A549 (cell line): Measurements from ENCODE around the gene EBP. TPM values are rescaled to one million over a fixed set of nuclear protein-coding genes. Genes with fewer than 3 reads are reported as not detected.

Source experiments
- ATAC-seq, 2 experiments: fragments of 200-7000 bp in 1 of 2; fragments of >200 bp in 1 of 2; cut with Nextera tagmentation in 1 of 2; cut with Tn5 transposase in 1 of 2; 3 replicates each; pipeline versions ENCODE4 v1.8.0 to v1.9.1; 2018 to 2020; ENCODE audit warnings: mild to moderate bottlenecking in 1 of 2, moderate library complexity in 1 of 2
- CTCF ChIA-PET: fragments of 300-600 bp; sonication (Branson Sonifier 250); formaldehyde crosslinking; extraction: SDS; loops from one replicate; lab custom pipeline; 2021; ENCODE audit warnings: antibody characterized with exemption, inconsistent platforms; lab: Yijun Ruan, JAX
- POLR2A ChIA-PET: fragments of 350-600 bp; formaldehyde crosslinking; extraction: SDS; loops from one replicate; lab custom pipeline; 2021; ENCODE audit warnings: antibody characterized with exemption, inconsistent platforms; lab: Yijun Ruan, JAX
- DNase-seq, 2 experiments: peaks; one replicate each; pipeline versions ENCODE4 v3.0.0 to v3.0.0-alpha.2; 2011 to 2016; ENCODE audit warnings: low read depth in 1 of 2, low spot score in 1 of 2
- FAIRE-seq: peaks from 2 replicates; lab custom pipeline; 2011; peaks lifted over from hg19 to GRCh38; lab: Jason Lieb, UNC
- H3K27ac ChIP-seq, 2 experiments: fragments of >200 bp; sonication (Bioruptor Twin); formaldehyde crosslinking; 3 replicates each; pipeline ENCODE4 v1.5.1; 2016 to 2017
- H3K4me1 ChIP-seq: fragments of >200 bp; sonication (Bioruptor Twin); formaldehyde crosslinking; 3 replicates; pipeline ENCODE4 v1.6.1; 2016
- H3K4me2 ChIP-seq: fragments of >200 bp; sonication (Bioruptor Twin); formaldehyde crosslinking; 3 replicates; pipeline ENCODE4 v1.6.1; 2016
- H3K4me3 ChIP-seq: fragments of >200 bp; sonication (Bioruptor Twin); formaldehyde crosslinking; 3 replicates; pipeline ENCODE4 v1.5.1; 2016
- H3K9me3 ChIP-seq: fragments of >200 bp; sonication (Bioruptor Twin); formaldehyde crosslinking; 3 replicates; pipeline ENCODE4 v1.6.1; 2016
- BHLHE40 ChIP-seq: IDR thresholded peaks from 2 replicates; pipeline ENCODE4 v1.6.1; 2012; ENCODE audit warnings: low read depth, low read length, inconsistent platforms
- CBX2 ChIP-seq: fragments of 200-600 bp; sonication (generic); IDR thresholded peaks from 2 replicates; pipeline ENCODE4 v1.6.1; 2016; ENCODE audit warnings: low read depth, mild to moderate bottlenecking, borderline replicate concordance
- CBX8 ChIP-seq: fragments of 200-600 bp; sonication (generic); IDR thresholded peaks from 2 replicates; pipeline ENCODE4 v1.6.1; 2016
- CTCF ChIP-seq: fragments of >200 bp; sonication (Bioruptor Twin); formaldehyde crosslinking; IDR thresholded peaks from 3 replicates; pipeline ENCODE4 v1.5.1; 2016
- EP300 ChIP-seq, 2 experiments: fragments of >200 bp; sonication (Bioruptor Twin); formaldehyde crosslinking; IDR thresholded peaks; 2 replicates in 1 of 2; 3 replicates in 1 of 2; pipeline ENCODE4 v1.6.1; 2016 to 2017
- ESRRA ChIP-seq: fragments of 150-350 bp; IDR thresholded peaks from 2 replicates; pipeline ENCODE4 v1.6.1; 2014; ENCODE audit warnings: mild to moderate bottlenecking, low read length, borderline replicate concordance
- FOSL2 ChIP-seq, 2 experiments: fragments of 450-650 bp in 1 of 2; fragments of >200 bp in 1 of 2; sonication (Bioruptor Twin) in 1 of 2; formaldehyde crosslinking; IDR thresholded peaks; 2 replicates each; pipeline versions ENCODE4 v1.5.0 to v1.6.1; 2016 to 2020; ENCODE audit warnings: mild to moderate bottlenecking in 1 of 2, moderate library complexity in 1 of 2
- FOXS1 ChIP-seq: fragments of 250-450 bp; sonication (Bioruptor Pico); IDR thresholded peaks from 2 replicates; pipeline ENCODE4 v1.5.0; 2020; ENCODE audit warnings: mild to moderate bottlenecking, moderate library complexity
- GATA3 ChIP-seq: IDR thresholded peaks from 2 replicates; pipeline ENCODE4 v1.6.1; 2012; ENCODE audit warnings: borderline replicate concordance
- HDAC2 ChIP-seq: fragments of 200-600 bp; sonication (generic); IDR thresholded peaks from 2 replicates; pipeline ENCODE4 v1.6.1; 2016
- HMGXB4 ChIP-seq: fragments of 250-450 bp; sonication (Bioruptor Pico); IDR thresholded peaks from 2 replicates; pipeline ENCODE4 v1.5.0; 2021; ENCODE audit warnings: mild to moderate bottlenecking, moderate library complexity, borderline replicate concordance
- HOXA7 ChIP-seq: fragments of 250-450 bp; sonication (Bioruptor Pico); IDR thresholded peaks from 2 replicates; pipeline ENCODE4 v1.5.0; 2020; ENCODE audit warnings: mild to moderate bottlenecking, moderate library complexity
- HOXB13 ChIP-seq: fragments of 250-450 bp; sonication (Bioruptor Pico); IDR thresholded peaks from 2 replicates; pipeline ENCODE4 v1.5.0; 2020; ENCODE audit warnings: low read depth, mild to moderate bottlenecking, moderate library complexity
- KDM1A ChIP-seq: fragments of 200-600 bp; sonication (generic); IDR thresholded peaks from 2 replicates; pipeline ENCODE4 v1.6.1; 2016; ENCODE audit warnings: low read depth, mild to moderate bottlenecking
- MAFK ChIP-seq: fragments of 450-650 bp; IDR thresholded peaks from 2 replicates; pipeline ENCODE4 v1.6.1; 2014; ENCODE audit not compliant: partially characterized antibody
- MAX ChIP-seq: IDR thresholded peaks from 2 replicates; pipeline ENCODE4 v1.6.1; 2012
- MAZ ChIP-seq: fragments of 150-350 bp; IDR thresholded peaks from 2 replicates; pipeline ENCODE4 v1.6.1; 2014; ENCODE audit warnings: antibody characterized with exemption, low read depth, low read length, borderline replicate concordance
- MYC ChIP-seq: IDR thresholded peaks from 2 replicates; pipeline ENCODE4 v1.6.1; 2012; ENCODE audit warnings: mild to moderate bottlenecking, inconsistent platforms, low read length, improper control_type of control experiment, borderline replicate concordance
- NFE2L2 ChIP-seq: fragments of 150-350 bp; conservative IDR thresholded peaks from 2 replicates; pipeline ENCODE4 v1.6.1; 2014; ENCODE audit warnings: low read length
- NPAS2 ChIP-seq: fragments of 250-450 bp; sonication (Bioruptor Pico); IDR thresholded peaks from 2 replicates; pipeline ENCODE4 v1.8.0; 2022; ENCODE audit warnings: mild to moderate bottlenecking, moderate library complexity, borderline replicate concordance
- POLR2A ChIP-seq: IDR thresholded peaks from 2 replicates; pipeline ENCODE4 v1.6.1; 2012; ENCODE audit warnings: mild to moderate bottlenecking, low read length
- POLR2AphosphoS2 ChIP-seq: conservative IDR thresholded peaks from 2 replicates; pipeline ENCODE4 v1.6.1; 2012; ENCODE audit warnings: low read length, improper control_type of control experiment, inconsistent platforms
- RFX5 ChIP-seq: fragments of 450-650 bp; IDR thresholded peaks from 2 replicates; pipeline ENCODE4 v1.7.1; 2014; ENCODE audit warnings: antibody characterized with exemption, mild to moderate bottlenecking, moderate library complexity
- SMC3 ChIP-seq: fragments of >200 bp; sonication (Bioruptor Twin); formaldehyde crosslinking; IDR thresholded peaks from 3 replicates; pipeline ENCODE4 v1.6.1; 2018; ENCODE audit warnings: inconsistent platforms
- TFCP2L1 ChIP-seq: fragments of 250-450 bp; sonication (Bioruptor Pico); IDR thresholded peaks from 2 replicates; pipeline ENCODE4 v1.5.0; 2021; ENCODE audit warnings: mild to moderate bottlenecking
- ZC3H11A ChIP-seq: fragments of 450-650 bp; IDR thresholded peaks from 2 replicates; pipeline ENCODE4 v1.6.1; 2014; ENCODE audit warnings: antibody characterized with exemption, mild to moderate bottlenecking
- ZSCAN20 ChIP-seq: fragments of 250-450 bp; sonication (Bioruptor Pico); IDR thresholded peaks from 2 replicates; pipeline ENCODE4 v1.8.0; 2022; ENCODE audit warnings: mild to moderate bottlenecking, moderate library complexity
- WGBS: methylation state at CpG from one replicate; pipeline ENCODE4 v1.1.6; 2017; ENCODE audit errors: missing lambda C conversion rate; 5-methylcytosine and 5-hydroxymethylcytosine counted together
- polyA plus RNA-seq, 4 experiments: library from polyadenylated mRNA; depleted of rRNA in 3 of 4; stranded (reverse); fragments of >200 nt; fragmentation: RNase III in 1 of 4; extraction: RNeasy Plus Mini Kit Qiagen cat#74134 plus additional on column Dnase treatment in 1 of 4; gene quantifications; 2 replicates in 3 of 4; 3 replicates in 1 of 4; pipeline ENCODE4 v1.2.3, GENCODE V29; 2011 to 2017

The EBP gene
- polyA plus RNA-seq, 2 of the 4 experiments (the other 2 are of a cell fraction), result 82.9 to 159 TPM

- ChIA-PET POLR2A (interaction anchor here (2.0 kb wide), 1 partner anchor 9 kb away, joined by 5 read pairs; the partner anchor contains the start of gene TBC1D25), CTCF (no interaction called here)
- DNase-seq, result no peak
- no peak for ATAC-seq
- peak overlapping the region; percentile 47; the same call in 2 of the 3 replicates for H3K4me2 ChIP-seq
- WGBS, result 72% methylated on average over 3 of the region's 3 CpGs
- FAIRE-seq, result peak; percentile 32
- no peak for TF ChIP-seq MAX
- TF ChIP-seq CTCF, result no peak
- no peak for TF ChIP-seq HOXA7 (CRISPR knock-in tag)
- TF ChIP-seq RFX5, result no peak
- TF ChIP-seq NPAS2, result no peak
- no peak for TF ChIP-seq CBX8
- TF ChIP-seq MAZ, result no peak
- TF ChIP-seq CBX2, result no peak
- TF ChIP-seq POLR2A, result no peak
- TF ChIP-seq ZSCAN20, result no peak
- TF ChIP-seq ZC3H11A, result no peak
- no peak for TF ChIP-seq GATA3
- TF ChIP-seq HOXB13 (CRISPR knock-in tag), result no peak
- H3K27ac ChIP-seq, result peak overlapping the region; percentile 69 to 80; a peak in 5 of 6 replicates
- H3K9me3 ChIP-seq, result no peaks in the 10 kb centered on the region
- peaks cover 15% of the 10 kb centered on the region for H3K4me1 ChIP-seq
- no peak overlapping the region for H3K4me3 ChIP-seq
Measured at GRCh38 chrX:48530736-48531135, 9.1 kb downstream of the EBP start.

- H3K4me3 ChIP-seq, result no peak overlapping the region
- TF ChIP-seq FOSL2 (IDR thresholded peaks at IDR 0.05) (no peak), FOSL2 (CRISPR knock-in tag; IDR thresholded peaks at IDR 0.05) (peak; percentile 67), ZSCAN20 (no peak)
- FAIRE-seq, result peak; percentile 95
- DNase-seq, result peak; percentile 28 to 70
- ATAC-seq, result peak; percentile 70 to 89; a peak in 4 of 6 replicates
- no peaks in the 10 kb centered on the region for H3K9me3 ChIP-seq
- peak overlapping the region; percentile 47 for H3K4me2 ChIP-seq
- ChIA-PET CTCF (no interaction called here), POLR2A (interaction anchor here (0.7 to 2.0 kb wide), 2 partner anchors 8 to 881 kb away, joined by 3 to 5 read pairs; partner anchors contain the start of genes ELK1 and TBC1D25)
- peaks cover 15% of the 10 kb centered on the region for H3K4me1 ChIP-seq
- H3K27ac ChIP-seq, result peak overlapping the region; percentile 69 to 80
- WGBS, result 48% methylated on average over 5 of the region's 5 CpGs
Measured at GRCh38 chrX:48531358-48531959, 9.9 kb downstream of the EBP start.

GRCh38 chrX:48532161-48532560, 10.6 kb downstream of the EBP start:
- no peak; a peak in 1 of 6 replicates for ATAC-seq
- H3K4me3 ChIP-seq, result no peak overlapping the region

More at GRCh38 chrX:48532161-48532560, 10.6 kb downstream of the EBP start:
- no peak for FAIRE-seq
- Histone ChIP-seq H3K4me1 (peaks cover 15% of the 10 kb centered on the region), H3K9me3 (no peaks in the 10 kb centered on the region), H3K27ac (peak overlapping the region; percentile 69 to 80; a peak in 5 of 6 replicates), H3K4me2 (0 out of 3 replicates have a peak overlapping the region, but pooled peaks have one; percentile 47)
- TF ChIP-seq NPAS2 (no peak), POLR2AphosphoS2 (no peak), NFE2L2 (no peak), MAFK (no peak), FOXS1 (CRISPR knock-in tag) (no peak), BHLHE40 (no peak), MAX (no peak), CBX2 (no peak), SMC3 (no peak), MYC (no peak), TFCP2L1 (CRISPR knock-in tag) (no peak), KDM1A (no peak), ESRRA (no peak), EP300 (IDR thresholded peaks at IDR 0.05) (no peak), HMGXB4 (CRISPR knock-in tag) (no peak), HDAC2 (no peak), ZC3H11A (no peak), CBX8 (no peak)
- no peak for DNase-seq
- CTCF ChIA-PET, result no interaction called here
- POLR2A ChIA-PET, result interaction anchor here (0.6 to 0.7 kb wide), 2 partner anchors 10 to 882 kb away, joined by 3 read pairs; partner anchors contain the start of gene ELK1
- 91% methylated on average over 1 of the region's 1 CpG for WGBS
